SKM-1 (cell line): Measurements from ENCODE around the gene NRP2.

ENCODE experiments used
- DNase-seq: peaks from one replicate; lab custom pipeline; 2025; ENCODE audit not compliant: unreplicated experiment; lab: John Stamatoyannopoulos, UW

Gene NRP2

GRCh38 chr2:205682239-205682970 is at the start of gene NRP2:
NRP2 (plus strand) TSS chr2:205682501; CDS start chr2:205683291, 790 bp downstream.
- peak; percentile 24 for DNase-seq

- no peak for DNase-seq
Observed at GRCh38 chr2:205633994-205634393, 48.3 kb upstream of the NRP2 start.

GRCh38 chr2:205636549-205637319 is 45.6 kb upstream of the NRP2 start:
- no peak for DNase-seq

GRCh38 chr2:205637320-205637602 is 45.0 kb upstream of the NRP2 start:
- no peak for DNase-seq

- DNase-seq = no peak
Observed at GRCh38 chr2:205637779-205638503, 44.4 kb upstream of the NRP2 start.

- no peak for DNase-seq
Observed at GRCh38 chr2:205640716-205641115, 41.6 kb upstream of the NRP2 start.

GRCh38 chr2:205642599-205643356 is 39.5 kb upstream of the NRP2 start:
- no peak for DNase-seq

- no peak for DNase-seq
Observed at GRCh38 chr2:205643391-205643885, 38.9 kb upstream of the NRP2 start.

GRCh38 chr2:205644018-205644417 is 38.3 kb upstream of the NRP2 start:
- DNase-seq = no peak

- no peak for DNase-seq
Observed at GRCh38 chr2:205646680-205647079, 35.6 kb upstream of the NRP2 start.

GRCh38 chr2:205650450-205650849 is 31.9 kb upstream of the NRP2 start:
- DNase-seq = no peak

- no peak for DNase-seq
Observed at GRCh38 chr2:205650931-205651330, 31.4 kb upstream of the NRP2 start.

- DNase-seq = no peak
Observed at GRCh38 chr2:205651719-205652118, 30.6 kb upstream of the NRP2 start.

GRCh38 chr2:205654878-205655605 is 27.3 kb upstream of the NRP2 start:
- DNase-seq = no peak

GRCh38 chr2:205655779-205656456 is 26.4 kb upstream of the NRP2 start:
- no peak for DNase-seq

- no peak for DNase-seq
Observed at GRCh38 chr2:205656461-205656860, 25.8 kb upstream of the NRP2 start.

- no peak for DNase-seq
Observed at GRCh38 chr2:205656941-205657340, 25.4 kb upstream of the NRP2 start.

- DNase-seq = no peak
Observed at GRCh38 chr2:205657579-205657978, 24.7 kb upstream of the NRP2 start.

- no peak for DNase-seq
Observed at GRCh38 chr2:205658068-205658467, 24.2 kb upstream of the NRP2 start.

GRCh38 chr2:205658572-205658971 is 23.7 kb upstream of the NRP2 start:
- no peak for DNase-seq
